Activated CD8-positive, alpha-beta T cell treated with anti-CD3 and anti-CD28 coated beads for 36 hours (primary cell): Measurements from ENCODE around the gene RCBTB1. TPM values are rescaled to one million over a fixed set of nuclear protein-coding genes. Genes with fewer than 3 reads are reported as not detected.
A peak's percentile ranks its signal among the peaks of the same experiment; 100 is the strongest.

Experiments used
- ATAC-seq: fragments of 200-7000 bp; cut with Tn5 transposase; one replicate; pipeline ENCODE4 v1.10.0; 2021; ENCODE audit warnings: mild to moderate bottlenecking, moderate library complexity
- CTCF ChIA-PET: fragments of 350-600 bp; sonication (Branson Sonifier 250); formaldehyde crosslinking; loops from one replicate; lab custom pipeline; 2021; ENCODE audit warnings: antibody characterized with exemption; lab: Charles Lee
- POLR2A ChIA-PET: fragments of 350-600 bp; sonication (Branson Sonifier 250); formaldehyde crosslinking; loops from one replicate; lab custom pipeline; 2021; ENCODE audit warnings: antibody characterized with exemption; lab: Charles Lee
- DNase-seq: peaks from one replicate; pipeline ENCODE4 v3.0.0-alpha.2; 2020
- H3K27ac Mint-ChIP-seq: one replicate; pipeline ENCODE4 v1.8.0; 2021; ENCODE audit warnings: mild to moderate bottlenecking, mixed read lengths
- H3K27me3 Mint-ChIP-seq: one replicate; pipeline ENCODE4 v1.8.0; 2021; ENCODE audit warnings: mixed read lengths
- H3K36me3 Mint-ChIP-seq: one replicate; pipeline ENCODE4 v1.8.0; 2021; ENCODE audit warnings: low read depth, mixed read lengths
- H3K4me1 Mint-ChIP-seq: one replicate; pipeline ENCODE4 v1.8.0; 2021; ENCODE audit warnings: low read depth, mixed read lengths
- H3K4me3 Mint-ChIP-seq: one replicate; pipeline ENCODE4 v1.8.0; 2021; ENCODE audit warnings: mild to moderate bottlenecking, moderate library complexity, mixed read lengths
- H3K9me3 Mint-ChIP-seq: one replicate; pipeline ENCODE4 v1.8.0; 2021; ENCODE audit warnings: mixed read lengths
- intact Hi-C: fragments of 100-400 bp; cut with micrococcal nuclease; formaldehyde crosslinking; loops from one replicate; pipeline ENCODE4 v1.10.0; 2022
- total RNA-seq, 2 experiments: library from RNA; stranded (reverse); gene quantifications; one replicate each; pipeline ENCODE4 v1.2.3, GENCODE V29; 2021
- TF ChIP-seq, protein P1 (sequence below): fragments of 200-600 bp; IDR thresholded peaks from one replicate; pipeline ENCODE4 v1.8.0; 2022; ENCODE audit warnings: antibody characterized with exemption, mild to moderate bottlenecking

The RCBTB1 gene
- total RNA-seq, 2 experiments from 2014 or later: 14.2 to 14.6 TPM

DNA sequence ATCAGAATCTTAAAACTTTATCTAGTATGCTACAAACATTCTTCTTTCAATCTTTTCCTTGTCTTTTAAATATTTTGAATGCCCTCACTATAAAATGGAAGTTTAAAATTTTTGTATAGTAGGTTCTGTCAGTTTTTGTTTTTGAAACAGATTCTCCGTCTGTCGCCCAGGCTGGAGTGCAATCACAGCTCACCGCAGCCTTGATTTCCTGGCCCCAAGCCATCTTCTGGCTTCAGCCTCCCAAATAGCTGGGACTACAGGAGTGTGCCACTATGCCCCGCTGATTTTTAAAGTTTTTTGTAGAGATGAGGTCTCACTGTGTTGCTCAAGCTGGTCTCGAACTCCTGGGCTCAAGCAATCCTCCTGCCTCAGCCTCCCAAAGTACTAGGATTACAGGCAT, 68.9 kb downstream of the RCBTB1 start:
- Mint-ChIP-seq H3K4me1 (peaks cover 2% of the 10 kb centered on the region), H3K4me3 (no peak overlapping the region), H3K36me3 (peaks cover 29% of the 10 kb centered on the region), H3K27me3 (no peaks in the 10 kb centered on the region), H3K9me3 (no peaks in the 10 kb centered on the region), H3K27ac (no peak overlapping the region)
- TF ChIP-seq, protein P1, sequence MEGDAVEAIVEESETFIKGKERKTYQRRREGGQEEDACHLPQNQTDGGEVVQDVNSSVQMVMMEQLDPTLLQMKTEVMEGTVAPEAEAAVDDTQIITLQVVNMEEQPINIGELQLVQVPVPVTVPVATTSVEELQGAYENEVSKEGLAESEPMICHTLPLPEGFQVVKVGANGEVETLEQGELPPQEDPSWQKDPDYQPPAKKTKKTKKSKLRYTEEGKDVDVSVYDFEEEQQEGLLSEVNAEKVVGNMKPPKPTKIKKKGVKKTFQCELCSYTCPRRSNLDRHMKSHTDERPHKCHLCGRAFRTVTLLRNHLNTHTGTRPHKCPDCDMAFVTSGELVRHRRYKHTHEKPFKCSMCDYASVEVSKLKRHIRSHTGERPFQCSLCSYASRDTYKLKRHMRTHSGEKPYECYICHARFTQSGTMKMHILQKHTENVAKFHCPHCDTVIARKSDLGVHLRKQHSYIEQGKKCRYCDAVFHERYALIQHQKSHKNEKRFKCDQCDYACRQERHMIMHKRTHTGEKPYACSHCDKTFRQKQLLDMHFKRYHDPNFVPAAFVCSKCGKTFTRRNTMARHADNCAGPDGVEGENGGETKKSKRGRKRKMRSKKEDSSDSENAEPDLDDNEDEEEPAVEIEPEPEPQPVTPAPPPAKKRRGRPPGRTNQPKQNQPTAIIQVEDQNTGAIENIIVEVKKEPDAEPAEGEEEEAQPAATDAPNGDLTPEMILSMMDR: no peak
- intact Hi-C loops: no loop called here
- no peak for DNase-seq
- ATAC-seq: no peak
- POLR2A ChIA-PET: interaction anchor here (0.6 to 1.6 kb wide), 2 partner anchors 10 to 197 kb away, joined by 4 to 5 read pairs; no protein-coding TSS in a partner anchor
- CTCF ChIA-PET: no interaction called here

DNA sequence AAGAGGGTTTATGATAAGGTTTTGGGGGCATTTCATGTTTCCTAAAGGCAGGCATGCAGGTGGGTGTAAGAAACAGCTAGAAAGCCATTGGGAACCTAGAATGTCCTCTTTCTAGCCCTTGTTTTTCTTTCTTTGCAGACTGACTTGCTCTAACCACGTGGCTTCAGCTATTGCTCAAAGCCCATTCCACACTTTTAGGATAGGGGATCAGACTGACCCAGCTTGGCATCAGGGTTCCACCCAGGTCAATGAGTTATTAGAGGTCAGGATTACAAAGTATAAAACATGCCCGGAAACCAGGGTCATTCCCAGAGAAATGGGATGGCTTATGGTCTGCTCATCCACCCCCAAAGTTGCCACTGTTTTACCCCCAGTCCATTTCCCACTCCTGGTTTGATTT, 72.8 kb downstream of the RCBTB1 start:
- ChIA-PET POLR2A (interaction anchor here (1.2 kb wide), 1 partner anchor 9 kb away, joined by 4 read pairs; no protein-coding TSS in a partner anchor), CTCF (interaction anchor here (1.4 kb wide), 1 partner anchor 13 kb away, joined by 3 read pairs; no protein-coding TSS in a partner anchor)
- intact Hi-C loops: no loop called here
- H3K27ac Mint-ChIP-seq: peak overlapping the region; percentile 41
- peaks cover 39% of the 10 kb centered on the region for H3K36me3 Mint-ChIP-seq
- no peak for ATAC-seq
- H3K9me3 Mint-ChIP-seq: peaks cover 2% of the 10 kb centered on the region
- no peak for DNase-seq
- H3K4me3 Mint-ChIP-seq: no peak overlapping the region
- H3K27me3 Mint-ChIP-seq: no peaks in the 10 kb centered on the region
- peaks cover 8% of the 10 kb centered on the region for H3K4me1 Mint-ChIP-seq
- TF ChIP-seq, protein P1: no peak

DNA sequence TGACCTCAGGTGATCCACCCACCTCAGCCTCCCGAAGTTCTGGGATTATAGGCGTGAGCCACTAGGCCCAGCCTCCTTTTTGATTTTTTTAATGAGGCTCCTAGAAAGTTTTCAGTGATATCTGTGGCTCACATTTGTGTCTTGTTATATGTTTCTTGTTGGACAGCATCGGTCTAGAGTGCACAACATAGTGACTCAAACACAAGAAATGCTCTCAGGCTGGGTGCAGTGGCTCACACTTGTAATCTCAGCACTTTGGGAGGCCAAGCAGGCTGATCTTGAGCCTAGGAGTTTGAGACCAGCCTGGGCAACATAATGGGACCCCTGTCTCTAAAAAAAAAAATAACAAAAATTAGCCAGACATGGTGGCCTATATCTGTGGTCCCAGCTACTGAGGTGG, 81.4 kb downstream of the RCBTB1 start:
- ChIA-PET POLR2A (interaction anchor here (1.0 kb wide), 1 partner anchor 9 kb away, joined by 4 read pairs; no protein-coding TSS in a partner anchor), CTCF (interaction anchor here (1.6 kb wide), 1 partner anchor 12 kb away, joined by 5 read pairs; no protein-coding TSS in a partner anchor)
- Mint-ChIP-seq H3K27me3 (no peaks in the 10 kb centered on the region), H3K4me1 (peaks cover 28% of the 10 kb centered on the region), H3K36me3 (peaks cover 37% of the 10 kb centered on the region), H3K9me3 (peaks cover 2% of the 10 kb centered on the region), H3K4me3 (no peak overlapping the region), H3K27ac (no peak overlapping the region)
- ATAC-seq (no peak), DNase-seq (no peak)
- TF ChIP-seq, protein P1: no peak
- intact Hi-C loops: no loop called here

DNA sequence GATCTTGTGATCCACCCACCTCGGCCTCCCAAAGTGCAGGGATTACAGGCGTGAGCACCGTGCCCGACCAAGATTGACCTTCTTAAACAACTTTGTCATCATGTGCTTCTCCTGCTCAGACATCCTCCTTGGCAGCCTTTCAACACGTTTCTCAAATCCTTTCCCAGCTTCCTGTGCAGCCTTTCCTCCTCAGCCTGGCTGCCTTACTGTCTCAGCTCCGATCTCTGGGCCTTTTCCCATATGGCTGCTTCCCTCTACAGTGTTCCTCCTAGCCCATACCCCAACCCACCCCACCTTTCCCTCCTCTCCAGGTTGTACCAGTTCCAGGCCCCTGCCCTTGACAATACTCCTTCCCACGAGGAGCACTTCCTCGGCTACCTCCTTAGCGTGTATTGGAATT, 82.4 kb downstream of the RCBTB1 start:
- H3K36me3 Mint-ChIP-seq: peaks cover 42% of the 10 kb centered on the region
- ATAC-seq (no peak), DNase-seq (no peak)
- POLR2A ChIA-PET: interaction anchor here (1.0 kb wide), 1 partner anchor 10 kb away, joined by 4 read pairs; no protein-coding TSS in a partner anchor
- TF ChIP-seq, protein P1: no peak
- no peak overlapping the region for H3K4me3 Mint-ChIP-seq
- H3K27me3 Mint-ChIP-seq: no peaks in the 10 kb centered on the region
- CTCF ChIA-PET: interaction anchor here (1.1 to 1.6 kb wide), 2 partner anchors 11 to 15 kb away, joined by 3 to 5 read pairs; no protein-coding TSS in a partner anchor
- intact Hi-C loops: no loop called here
- H3K27ac Mint-ChIP-seq: no peak overlapping the region
- peaks cover 35% of the 10 kb centered on the region for H3K4me1 Mint-ChIP-seq
- H3K9me3 Mint-ChIP-seq: peaks cover 2% of the 10 kb centered on the region
